K562 (cell line): ENCODE measurements around the gene LASP1. TPM values are rescaled to one million over a fixed set of nuclear protein-coding genes. Genes with fewer than 3 reads are reported as not detected.

Source experiments
- ATAC-seq: fragments of 200-7000 bp; cut with Tn5 transposase; 3 replicates; pipeline ENCODE4 v1.9.1; 2020; ENCODE audit warnings: moderate library complexity
- BruUV-seq: library from RNA; stranded (reverse); fragments of 400-500 nt; replicated peaks from 2 replicates; lab custom pipeline; 2021; lab: Mats Ljungman, UMichigan
- CTCF ChIA-PET: fragments of 300-600 bp; formaldehyde crosslinking; extraction: SDS; loops from one replicate; lab custom pipeline; 2021; ENCODE audit warnings: low intra/inter-chr PET ratio; lab: Yijun Ruan, JAX
- POLR2A ChIA-PET: fragments of 300-600, 350-650 bp; sonication (Branson Sonifier 250); formaldehyde crosslinking; extraction: SDS; loops from one replicate; lab custom pipeline; 2021; ENCODE audit warnings: antibody characterized with exemption, inconsistent platforms; lab: Yijun Ruan, JAX
- DNase-seq, 4 experiments: peaks; one replicate each; pipeline versions ENCODE4 v3.0.0 to v3.0.0-alpha.2; 2011 to 2018; ENCODE audit warnings: low spot score in 3 of 4, mixed read lengths in 3 of 4; ENCODE audit errors: extremely low read depth in 1 of 4
- FAIRE-seq: peaks from 2 replicates; lab custom pipeline; 2011; peaks lifted over from hg19 to GRCh38; lab: Jason Lieb, UNC
- H2AFZ ChIP-seq: 2 replicates; pipeline ENCODE4 v1.6.0; 2011; ENCODE audit warnings: low read depth, low read length, control low read depth, inconsistent platforms
- H3K27ac ChIP-seq: fragments of 200-600 bp; 3 replicates; pipeline ENCODE4 v1.8.0; 2011; ENCODE audit warnings: low read depth, mild to moderate bottlenecking, control low read depth, inconsistent platforms, low read length, moderate library complexity, mixed read lengths; ENCODE audit errors: extremely low read depth
- H3K27me3 ChIP-seq, 2 experiments: fragments of 300-600 bp in 1 of 2; 2 replicates in 1 of 2; 3 replicates in 1 of 2; pipeline versions ENCODE4 v1.6.0 to v1.8.0; 2011; ENCODE audit warnings: inconsistent platforms in 2 of 2, low read length in 2 of 2, mild to moderate bottlenecking in 1 of 2, mixed read lengths in 1 of 2, moderate library complexity in 1 of 2; ENCODE audit not compliant: control insufficient read depth in 2 of 2, insufficient read depth in 2 of 2
- H3K36me3 ChIP-seq: fragments of 300-600 bp; 3 replicates; pipeline ENCODE4 v1.8.0; 2011; ENCODE audit warnings: mild to moderate bottlenecking, low read length, inconsistent platforms; ENCODE audit not compliant: control insufficient read depth, insufficient read depth
- H3K4me1 ChIP-seq, 2 experiments: fragments of 200-600 bp in 1 of 2; replicated peaks in 1 of 2; 2 replicates in 1 of 2; 3 replicates in 1 of 2; pipeline versions ENCODE4 v1.5.1 to v1.8.0; 2011; ENCODE audit warnings: inconsistent platforms in 2 of 2, low read length in 2 of 2, mild to moderate bottlenecking in 1 of 2, mixed read lengths in 1 of 2, moderate library complexity in 1 of 2; ENCODE audit not compliant: control insufficient read depth in 2 of 2, insufficient read depth in 2 of 2
- H3K4me2 ChIP-seq: 2 replicates; pipeline ENCODE4 v1.6.1; 2011; ENCODE audit warnings: low read length, control low read depth, inconsistent platforms, mixed read lengths; ENCODE audit not compliant: insufficient read depth
- H3K4me3 ChIP-seq: fragments of 200-600 bp; sonication (generic), shearing (Covaris generic); 2 replicates; pipeline ENCODE4 v1.5.1; 2016; ENCODE audit warnings: control low read depth, inconsistent platforms
- H3K79me2 ChIP-seq: fragments of 200-600 bp; 3 replicates; pipeline ENCODE4 v1.8.0; 2011; ENCODE audit warnings: low read length, inconsistent platforms; ENCODE audit not compliant: control insufficient read depth, insufficient read depth
- H3K9ac ChIP-seq, 2 experiments: 2 replicates each; pipeline versions ENCODE4 v1.6.0 to v1.6.1; 2011; ENCODE audit warnings: low read depth in 2 of 2, low read length in 2 of 2, control low read depth in 1 of 2, inconsistent platforms in 1 of 2, mild to moderate bottlenecking in 1 of 2, mixed read lengths in 1 of 2; ENCODE audit not compliant: insufficient read depth in 1 of 2
- H3K9me1 ChIP-seq: one replicate; pipeline ENCODE4 v1.6.0; 2011; ENCODE audit warnings: inconsistent platforms, mild to moderate bottlenecking, low read length, moderate library complexity; ENCODE audit not compliant: control insufficient read depth, insufficient read depth
- H3K9me3 ChIP-seq: replicated peaks from 2 replicates; pipeline ENCODE4 v1.5.1; 2011; ENCODE audit warnings: low read depth, low read length, inconsistent platforms; ENCODE audit not compliant: control insufficient read depth, insufficient read depth
- H4K20me1 ChIP-seq: replicated peaks from 2 replicates; pipeline ENCODE4 v1.6.1; 2011; ENCODE audit warnings: low read length, inconsistent platforms, mixed read lengths; ENCODE audit not compliant: control insufficient read depth, insufficient read depth
- ARNT ChIP-seq, 2 experiments: fragments of 450-650 bp; IDR thresholded peaks; 2 replicates each; pipeline ENCODE4 v1.6.1; 2016; ENCODE audit warnings: mild to moderate bottlenecking in 1 of 2
- E2F4 ChIP-seq: sonication (generic); formaldehyde crosslinking; IDR thresholded peaks from 2 replicates; pipeline ENCODE4 v1.8.0; 2022; ENCODE audit warnings: mild to moderate bottlenecking, low read depth, missing genetic modification reagents
- FOXA3 ChIP-seq, 2 experiments: fragments of 450-650 bp in 1 of 2; sonication (generic) in 1 of 2; formaldehyde crosslinking; IDR thresholded peaks in 1 of 2; conservative IDR thresholded peaks in 1 of 2; 2 replicates each; pipeline versions ENCODE4 v1.4.0 to v1.8.0; 2020 to 2022; ENCODE audit warnings: mild to moderate bottlenecking in 2 of 2, missing genetic modification reagents in 1 of 2
- GABPA ChIP-seq: fragments of 200-800 bp; sonication (Bioruptor generic); conservative IDR thresholded peaks from 2 replicates; pipeline ENCODE4 v1.6.1; 2016; ENCODE audit warnings: low read depth, missing genetic modification characterization, missing compliant biosample characterization
- ILK ChIP-seq: fragments of 450-650 bp; IDR thresholded peaks from 2 replicates; pipeline ENCODE4 v1.6.1; 2016; ENCODE audit warnings: missing genetic modification characterization, low read depth, mild to moderate bottlenecking, missing compliant biosample characterization, moderate library complexity, borderline replicate concordance
- MECOM ChIP-seq: fragments of 250-450 bp; sonication (Bioruptor Pico); IDR thresholded peaks from 2 replicates; pipeline ENCODE4 v1.8.0; 2022; ENCODE audit warnings: inconsistent platforms
- NEUROD1 ChIP-seq: fragments of 150-350 bp; IDR thresholded peaks from 2 replicates; pipeline ENCODE4 v1.6.1; 2014; ENCODE audit warnings: borderline replicate concordance, low read length, low read depth; ENCODE audit not compliant: partially characterized antibody
- NR2C1 ChIP-seq, 2 experiments: fragments of 450-650 bp; IDR thresholded peaks; 2 replicates each; pipeline ENCODE4 v1.6.1; 2017; ENCODE audit warnings: mild to moderate bottlenecking in 2 of 2, antibody characterized with exemption in 1 of 2, inconsistent platforms in 1 of 2, missing compliant biosample characterization in 1 of 2, missing genetic modification characterization in 1 of 2
- POU5F1 ChIP-seq: fragments of 150-350 bp; IDR thresholded peaks from 2 replicates; pipeline ENCODE4 v1.6.1; 2014; ENCODE audit warnings: borderline replicate concordance, low read length, low read depth, mild to moderate bottlenecking; ENCODE audit not compliant: partially characterized antibody
- RFX1 ChIP-seq: fragments of 450-650 bp; IDR thresholded peaks from 2 replicates; pipeline ENCODE4 v1.6.1; 2016; ENCODE audit warnings: mild to moderate bottlenecking, moderate library complexity
- SMARCA4 ChIP-seq: fragments of 450-650 bp; IDR thresholded peaks from 2 replicates; pipeline ENCODE4 v1.6.1; 2016
- SRF ChIP-seq, 2 experiments: fragments of 250-450, 450-650 bp in 1 of 2; sonication (Bioruptor Pico) in 1 of 2; sonication (generic) in 1 of 2; formaldehyde crosslinking; IDR thresholded peaks; 2 replicates each; pipeline versions ENCODE4 v1.5.0 to v1.5.1; 2020 to 2022; ENCODE audit warnings: mild to moderate bottlenecking in 1 of 2, missing genetic modification reagents in 1 of 2
- TCFL5 ChIP-seq: fragments of 250-450 bp; sonication (Bioruptor Pico); conservative IDR thresholded peaks from 2 replicates; pipeline ENCODE4 v1.6.1; 2021; ENCODE audit warnings: mild to moderate bottlenecking, moderate library complexity, matching md5 sums
- U2AF2 ChIP-seq: fragments of 200-400 bp; formaldehyde crosslinking; optimal IDR thresholded peaks from 2 replicates; pipeline ENCODE3; 2017; ENCODE audit warnings: low read depth, mild to moderate bottlenecking, low read length
- ZNF277 ChIP-seq: fragments of 250-450 bp; sonication (Bioruptor Pico); IDR thresholded peaks from 2 replicates; pipeline ENCODE4 v1.8.0; 2022; ENCODE audit warnings: inconsistent platforms, mild to moderate bottlenecking, moderate library complexity, borderline replicate concordance
- ZNF354B ChIP-seq: fragments of 250-450 bp; sonication (Bioruptor Pico); IDR thresholded peaks from 2 replicates; pipeline ENCODE4 v1.4.0; 2020
- ZNF431 ChIP-seq: sonication (generic); formaldehyde crosslinking; IDR thresholded peaks from 2 replicates; pipeline ENCODE4 v1.8.0; 2022; ENCODE audit warnings: mild to moderate bottlenecking, missing genetic modification reagents
- ZNF699 ChIP-seq: fragments of 250-450 bp; sonication (Bioruptor Pico); IDR thresholded peaks from 2 replicates; pipeline ENCODE4 v1.8.0; 2021; ENCODE audit warnings: mild to moderate bottlenecking, moderate library complexity; ENCODE audit not compliant: insufficient replicate concordance
- whole genome bisulfite sequencing: fragments of 100-300 bp; shearing (Covaris generic); methylation state at CpG from one replicate; pipeline ENCODE4 v1.1.6; 2016; ENCODE audit warnings: low coverage, mixed read lengths; ENCODE audit not compliant: insufficient coverage; ENCODE audit errors: missing lambda C conversion rate; 5-methylcytosine and 5-hydroxymethylcytosine counted together
- in situ Hi-C: fragments of 300-500 bp; cut with MboI; formaldehyde crosslinking; loops from 4 replicates; pipeline ENCODE4 v1.15.0; 2018; ENCODE audit warnings: inconsistent platforms, mixed read lengths
- intact Hi-C: fragments of 100-400 bp; cut with micrococcal nuclease; formaldehyde crosslinking; loops from 2 replicates; pipeline ENCODE4 v1.14.2; 2022
- polyA plus RNA-seq, 8 experiments: library from polyadenylated mRNA; depleted of rRNA in 4 of 8; stranded (reverse) in 5 of 8; unstranded in 3 of 8; fragments of >200 nt; fragmentation: Nextera tagmentation in 2 of 8; fragmentation: Illumina TruSeq in 1 of 8; extraction: Ambion mirVana in 2 of 8; extraction: Trizol in 1 of 8; gene quantifications; 2 replicates each; pipeline versions ENCODE4 v1.2.1 to v1.2.3, GENCODE V29; 2011 to 2014; ENCODE audit warnings: inconsistent platforms in 1 of 8, missing spikeins in 1 of 8
- total RNA-seq, 7 experiments: library from RNA; depleted of rRNA in 6 of 7; stranded (reverse); fragments of >200 nt in 6 of 7; fragmentation: Illumina TruSeq in 2 of 7; extraction: Trizol in 2 of 7; gene quantifications; 2 replicates each; pipeline versions ENCODE4 v1.2.1 to v1.2.3, GENCODE V29; 2011 to 2021; ENCODE audit warnings: low replicate concordance in 1 of 7

LASP1 gene
- total and polyA plus RNA-seq, 9 of the 15 experiments (the other 6 are each of a cell fraction or from before 2014, with no cell fraction given): 23.0 to 125 (median 55.3) TPM

GRCh38 chr17:38907930-38908675 lies 38.2 kb downstream of the LASP1 start:
- intact Hi-C loops: no loop called here
- no TSS peak for BruUV-seq
- ChIA-PET CTCF (no interaction called here), POLR2A (interaction anchor here (1.4 to 1.6 kb wide), 2 partner anchors 10 to 14 kb away, joined by 3 to 4 read pairs; no protein-coding TSS in a partner anchor)
- H3K27ac ChIP-seq: no peak overlapping the region
- no peak for FAIRE-seq
- TF ChIP-seq E2F4 (CRISPR knock-in tag): no peak
- no peak for TF ChIP-seq POU5F1
- no peak for TF ChIP-seq RFX1
- no peak for TF ChIP-seq SMARCA4
- no peak for TF ChIP-seq ARNT (IDR thresholded peaks at IDR 0.05)
- no peak for TF ChIP-seq U2AF2
- no peak for TF ChIP-seq NR2C1 (IDR thresholded peaks at IDR 0.05)
- no peak for TF ChIP-seq NR2C1 (tag; IDR thresholded peaks at IDR 0.05)
- TF ChIP-seq NEUROD1: no peak
- no peak for TF ChIP-seq MECOM (CRISPR knock-in tag)
- no peak for TF ChIP-seq ZNF277 (CRISPR knock-in tag)
- no peak for TF ChIP-seq TCFL5 (CRISPR knock-in tag)
- TF ChIP-seq ZNF699: no peak
- TF ChIP-seq FOXA3 (CRISPR knock-in tag; conservative IDR thresholded peaks at IDR 0.05 in 1 of 2, IDR thresholded peaks at IDR 0.05 in 1 of 2): no peak
- no peak for TF ChIP-seq ILK (tag)
- no peak for TF ChIP-seq SRF (CRISPR knock-in tag; IDR thresholded peaks at IDR 0.05)
- no peak for TF ChIP-seq GABPA (tag)
- TF ChIP-seq ZNF354B (CRISPR knock-in tag): no peak
- no peak for TF ChIP-seq ZNF431 (CRISPR knock-in tag)
- in situ Hi-C loops: no loop called here
- H3K4me1 ChIP-seq: peaks cover 0 to 11% of the 10 kb centered on the region in 2 experiments; a peak in 1 of 5 replicates
- no peak overlapping the region for H2AFZ ChIP-seq
- DNase-seq: no peak
- H3K9me1 ChIP-seq: no peaks in the 10 kb centered on the region
- H3K4me2 ChIP-seq: no peak overlapping the region
- ATAC-seq: no peak
- H3K4me3 ChIP-seq: no peak overlapping the region
- peaks cover 71% of the 10 kb centered on the region for H3K36me3 ChIP-seq
- H3K9ac ChIP-seq: peak overlapping the region in 1 of 2 experiments; percentile 65; a peak in 1 of 4 replicates
- no peaks in the 10 kb centered on the region for H3K27me3 ChIP-seq
- H4K20me1 ChIP-seq: peaks cover 11% of the 10 kb centered on the region; the same call in 1 of the 2 replicates
- 73% methylated on average over 10 of the region's 15 CpGs for WGBS
- peaks cover 12% of the 10 kb centered on the region; the same call in 2 of the 3 replicates for H3K79me2 ChIP-seq
- no peaks in the 10 kb centered on the region for H3K9me3 ChIP-seq
